ENCODE measurements around the gene WNK1. TPM values are rescaled to one million over a fixed set of nuclear protein-coding genes. Genes with fewer than 3 reads are reported as not detected.

WNK1 gene
- total and polyA plus RNA-seq, 7 donors: 40.7 to 272 (median 230) TPM

DNA sequence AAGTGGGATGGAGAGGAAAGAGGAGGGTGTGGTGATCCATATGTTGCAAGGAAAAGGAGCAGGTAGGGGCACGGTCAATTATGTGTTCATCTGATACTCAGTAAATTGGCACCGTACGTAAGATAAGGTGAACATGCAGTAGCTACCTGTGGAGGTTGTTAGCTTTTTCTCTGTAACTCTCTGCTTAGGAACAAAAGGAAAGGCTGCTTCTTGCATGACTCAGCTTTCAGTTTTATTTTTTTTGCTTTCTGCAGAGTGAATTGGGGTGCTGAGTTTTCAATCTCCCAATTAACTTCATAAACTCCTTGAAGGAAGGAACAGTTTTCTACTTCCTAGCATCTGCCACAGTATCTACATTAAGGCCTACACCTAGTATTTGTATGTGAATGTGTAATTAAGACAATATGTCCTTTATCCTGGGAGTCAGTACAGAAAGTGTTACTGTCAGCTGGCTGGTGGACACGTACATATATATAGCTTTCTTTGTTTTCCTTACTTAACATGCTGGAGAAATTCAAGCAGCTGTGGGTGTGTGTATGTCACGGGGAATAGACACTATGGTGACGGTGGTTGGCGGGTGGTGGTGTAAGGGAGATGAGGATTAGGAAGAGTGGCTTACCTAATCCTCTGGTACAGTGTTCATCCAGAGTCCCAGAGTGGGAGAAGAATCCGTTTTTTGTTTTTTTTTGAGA is 40.1 kb upstream of the WNK1 start:
- H3K4me1 ChIP-seq: peaks cover 3% of the 10 kb centered on the region
- no peaks in the 10 kb centered on the region for H3K9me3 ChIP-seq
- peak overlapping the region; percentile 25 for H3K27ac ChIP-seq
- no peak for DNase-seq
- no peaks in the 10 kb centered on the region for H3K27me3 ChIP-seq (ENCODE audit: insufficient read depth in 3 of 3, low read length in 2 of 3)
- intact Hi-C loops (cut with DNase I): no loop called here
- peak in 3 of 4 donors; percentile 21 to 41 (median 23) for ATAC-seq
- no peak overlapping the region for H3K4me3 ChIP-seq
- no peak for TF ChIP-seq CTCF (IDR thresholded peaks at IDR 0.05)
- H3K36me3 ChIP-seq (ENCODE audit: insufficient read depth in 1 of 2, low read depth in 1 of 2): no peaks in the 10 kb centered on the region
- 53 to 77% (median 58%) methylated on average over 8 of the region's 8 CpGs for WGBS, 3 donors

DNA sequence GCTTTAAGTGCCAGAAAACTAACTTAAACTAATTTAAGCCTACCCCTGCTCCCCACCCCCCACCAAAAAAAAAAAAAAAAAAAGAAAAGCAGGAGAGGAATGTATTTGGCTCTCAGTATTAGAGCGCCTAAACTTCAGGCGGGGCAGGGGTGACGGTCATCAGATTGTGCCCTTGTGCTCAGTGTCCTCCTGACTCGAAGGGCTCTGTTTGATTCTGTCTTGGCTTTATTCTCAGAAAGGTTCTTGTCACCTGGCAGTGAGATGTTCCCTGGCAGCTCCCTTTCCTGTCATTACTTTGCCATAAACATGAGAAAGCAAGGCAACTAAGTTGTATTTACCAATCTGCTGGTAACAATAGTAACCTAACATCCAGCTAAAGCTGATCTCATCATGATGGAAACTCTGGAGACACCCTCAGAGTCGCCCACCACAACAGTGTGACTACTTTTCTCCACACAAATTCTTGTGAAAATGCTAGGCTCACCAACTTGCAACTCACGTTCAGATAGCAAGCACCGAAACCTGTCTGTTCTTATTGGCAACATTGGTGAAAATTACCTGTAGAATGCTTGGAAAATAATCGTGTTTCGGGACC is 39.0 kb upstream of the WNK1 start:
- Histone ChIP-seq H3K4me3 (no peak overlapping the region), H3K36me3 (ENCODE audit: insufficient read depth in 1 of 2, low read depth in 1 of 2) (no peaks in the 10 kb centered on the region), H3K27me3 (ENCODE audit: insufficient read depth in 3 of 3, low read length in 2 of 3) (no peaks in the 10 kb centered on the region), H3K27ac (peak overlapping the region; percentile 21), H3K4me1 (peaks cover 10% of the 10 kb centered on the region), H3K9me3 (no peaks in the 10 kb centered on the region)
- 75 to 90% (median 78%) methylated on average over 9 of the region's 9 CpGs for WGBS, 3 donors
- ATAC-seq (no peak), DNase-seq (no peak)
- intact Hi-C loops (cut with DNase I): no loop called here
- TF ChIP-seq CTCF (IDR thresholded peaks at IDR 0.05): no peak

- peak; percentile 51 to 74 (median 68) for ATAC-seq
- WGBS, 3 donors: 15 to 19% (median 19%) methylated on average over 4 of the region's 4 CpGs
These were observed 35.9 kb upstream of the WNK1 start for GRCh38 chr12:716506-716905.

DNA sequence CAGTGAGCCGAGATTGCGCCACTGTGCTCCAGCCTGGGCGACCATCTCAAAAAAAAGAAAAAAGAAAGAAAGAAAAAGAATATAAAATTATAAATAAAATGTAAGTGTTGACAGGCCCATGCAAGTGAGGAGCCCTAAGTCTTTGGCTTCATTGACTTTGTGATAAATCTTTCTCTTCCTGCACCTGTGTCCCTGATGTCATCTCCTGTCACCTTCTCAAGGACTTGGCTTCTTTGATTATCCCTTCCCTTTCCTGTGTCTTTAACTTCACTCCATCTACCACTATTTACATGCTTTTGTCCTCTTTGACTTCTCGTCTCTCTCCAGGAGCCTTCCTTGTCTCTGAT is 33.6 kb upstream of the WNK1 start:
- DNase-seq (no peak), ATAC-seq (peak; percentile 50 to 78 (median 76))
- intact Hi-C loops (cut with DNase I): loop anchor here in 1 of 2 donors (5.0 kb wide), 2 partner anchors 34 to 76 kb away; partner anchors contain the start of gene WNK1
- Histone ChIP-seq H3K27me3 (ENCODE audit: insufficient read depth in 3 of 3, low read length in 2 of 3) (no peaks in the 10 kb centered on the region), H3K4me3 (peak overlapping the region; percentile 29), H3K36me3 (ENCODE audit: insufficient read depth in 1 of 2, low read depth in 1 of 2) (no peaks in the 10 kb centered on the region), H3K9me3 (no peaks in the 10 kb centered on the region), H3K4me1 (peaks cover 21% of the 10 kb centered on the region), H3K27ac (peak overlapping the region; percentile 92)
- 43 to 58% (median 53%) methylated on average over 4 of the region's 4 CpGs for WGBS, 3 donors
- no peak for TF ChIP-seq CTCF (IDR thresholded peaks at IDR 0.05)

More at GRCh38 chr12:716506-716905, 35.9 kb upstream of the WNK1 start:
- peak overlapping the region; percentile 92 for H3K27ac ChIP-seq
- no peak overlapping the region for H3K4me3 ChIP-seq
- H3K9me3 ChIP-seq: no peaks in the 10 kb centered on the region
- peaks cover 21% of the 10 kb centered on the region for H3K4me1 ChIP-seq
- intact Hi-C loops (cut with DNase I): loop anchor here in 1 of 2 donors (5.0 kb wide), 2 partner anchors 36 to 74 kb away; partner anchors contain the start of gene WNK1
- DNase-seq: no peak
- no peak for TF ChIP-seq CTCF (IDR thresholded peaks at IDR 0.05)
- no peaks in the 10 kb centered on the region for H3K36me3 ChIP-seq (ENCODE audit: insufficient read depth in 1 of 2, low read depth in 1 of 2)
- no peaks in the 10 kb centered on the region for H3K27me3 ChIP-seq (ENCODE audit: insufficient read depth in 3 of 3, low read length in 2 of 3)
